Breast epithelium (tissue), 4 donors: ENCODE measurements around the gene LMBR1. TPM values are rescaled to one million over a fixed set of nuclear protein-coding genes. Genes with fewer than 3 reads are reported as not detected.
"Not testable (repeated sequence)": the region's sequence is repeated elsewhere in the genome, so short reads cannot be mapped to it uniquely, and the experiment has no call there.

ENCODE experiments used
- DNase-seq, 2 donors: peaks; one replicate each; pipeline ENCODE4 v3.0.0-alpha.2; 2019; ENCODE audit warnings: low spot score in 2 of 2
- H3K27ac ChIP-seq, 2 donors: fragments of 200-600 bp; sonication (generic) in 1 of 2; one replicate each; pipeline ENCODE4 v1.5.1; 2016 to 2019; ENCODE audit warnings: mild to moderate bottlenecking in 1 of 2
- H3K27me3 ChIP-seq, 2 donors: fragments of 200-600 bp; sonication (generic) in 1 of 2; one replicate each; pipeline versions ENCODE4 v1.5.1 to v1.6.0; 2017 to 2019; ENCODE audit warnings: control low read depth in 1 of 2, mild to moderate bottlenecking in 1 of 2
- H3K36me3 ChIP-seq: fragments of 200-600 bp; one replicate; pipeline ENCODE4 v1.5.1; 2019
- H3K4me1 ChIP-seq, 2 donors: fragments of 200-600 bp; sonication (generic); one replicate each; pipeline ENCODE4 v1.5.1; 2016 to 2019; ENCODE audit warnings: control low read depth in 1 of 2
- H3K4me3 ChIP-seq, 3 donors: fragments of 200-600 bp; sonication (generic); 1 replicate in 2 of 3; 2 replicates in 1 of 3; pipeline ENCODE4 v1.5.1; 2016 to 2019; ENCODE audit warnings: mild to moderate bottlenecking in 3 of 3, moderate library complexity in 2 of 3
- H3K9me3 ChIP-seq, 2 donors: fragments of 200-600 bp; sonication (generic) in 1 of 2; one replicate each; pipeline ENCODE4 v1.5.1; 2016 to 2019; ENCODE audit warnings: control low read depth in 1 of 2
- POLR2A ChIP-seq: fragments of 450-650 bp; IDR thresholded peaks from one replicate; pipeline ENCODE4 v1.6.1; 2016; ENCODE audit warnings: antibody characterized with exemption, mild to moderate bottlenecking, moderate library complexity
- POLR2AphosphoS5 ChIP-seq, 3 donors: sonication (generic); formaldehyde crosslinking; IDR thresholded peaks; one replicate each; pipeline ENCODE4 v1.6.1; 2017; ENCODE audit warnings: antibody characterized with exemption in 3 of 3
- intact Hi-C: fragments of 100-400 bp; cut with DNase I; formaldehyde crosslinking; loops from one replicate; pipeline ENCODE4 v1.15.1; 2023; ENCODE audit warnings: low total_unique reads
- total RNA-seq, 3 donors: library from RNA; depleted of rRNA; stranded (reverse); fragments of >200 nt; gene quantifications; one replicate each; pipeline ENCODE4 v1.1.0, GENCODE V29; 2016
- TF ChIP-seq, protein P1 (sequence below), 3 donors: fragments of 450-650 bp; IDR thresholded peaks; one replicate each; pipeline ENCODE4 v1.5.1; 2016 to 2017; ENCODE audit warnings: antibody characterized with exemption in 3 of 3, mild to moderate bottlenecking in 3 of 3, moderate library complexity in 3 of 3

LMBR1 gene
- total RNA-seq, 3 donors from 2014 or later, result 69.0 to 90.6 (median 88.8) TPM

DNA sequence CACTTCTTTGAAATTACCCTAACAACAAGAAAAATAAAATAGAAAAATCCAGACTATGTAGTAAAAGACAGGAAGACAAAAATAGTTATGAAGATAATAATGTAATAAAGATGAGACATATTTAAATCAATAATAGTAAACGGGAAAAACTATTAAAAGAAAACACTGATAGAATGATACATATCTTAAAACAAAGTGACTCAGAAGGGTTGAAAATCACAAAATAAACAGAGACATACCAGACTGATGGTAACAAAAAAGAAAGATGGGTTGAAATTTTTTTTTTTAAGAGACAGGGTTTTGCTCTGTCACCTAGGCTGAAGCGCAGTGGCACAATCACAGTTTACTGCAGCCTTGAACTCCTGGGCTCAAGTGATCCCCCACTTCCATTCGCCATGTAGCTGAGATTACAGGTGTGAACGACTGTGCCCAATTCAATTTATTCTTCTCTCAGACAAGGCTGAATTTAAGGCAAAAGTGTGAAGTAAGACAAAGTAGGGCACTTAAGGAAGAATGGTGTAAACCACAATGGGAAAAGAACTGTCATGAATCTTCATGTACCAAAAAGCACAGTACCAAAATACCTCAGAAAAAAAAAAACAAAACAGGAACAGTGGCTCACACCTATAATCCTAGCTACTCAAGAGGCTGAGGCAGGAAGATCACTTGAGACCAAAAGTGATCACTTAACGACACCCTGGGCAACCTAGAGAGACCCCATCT is 47.4 kb downstream of the LMBR1 start:
- no peak overlapping the region for H3K27ac ChIP-seq

DNA sequence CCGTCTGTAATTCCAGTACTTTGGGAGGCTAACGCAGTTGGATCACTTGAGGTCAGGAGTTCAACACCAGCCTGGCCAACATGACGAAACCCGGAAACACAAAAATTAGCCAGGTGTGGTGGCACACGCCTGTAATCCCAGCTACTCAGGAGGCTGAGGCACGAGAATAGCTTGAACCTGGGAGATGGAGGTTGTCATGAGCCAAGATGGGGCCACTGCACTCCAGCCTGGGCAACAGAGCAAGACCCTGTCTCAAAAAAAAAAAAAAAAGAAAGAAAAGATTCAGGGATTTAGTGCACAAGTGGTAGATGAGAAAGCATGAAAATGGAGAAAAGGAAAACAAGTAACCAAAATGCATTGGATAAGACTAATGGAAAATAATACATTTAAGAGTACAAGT is 49.4 kb downstream of the LMBR1 start:
- H3K4me3 ChIP-seq, H3K27me3 ChIP-seq, H3K36me3 ChIP-seq, H3K4me1 ChIP-seq, H3K27ac ChIP-seq, intact Hi-C loops, H3K9me3 ChIP-seq, DNase-seq: not testable (repeated sequence)

More for the DNA sequence above, 47.4 kb downstream of the LMBR1 start:
- H3K9me3 ChIP-seq, result peaks cover 0 to 3% of the 10 kb centered on the region in 2 donors
- TF ChIP-seq, protein P1, sequence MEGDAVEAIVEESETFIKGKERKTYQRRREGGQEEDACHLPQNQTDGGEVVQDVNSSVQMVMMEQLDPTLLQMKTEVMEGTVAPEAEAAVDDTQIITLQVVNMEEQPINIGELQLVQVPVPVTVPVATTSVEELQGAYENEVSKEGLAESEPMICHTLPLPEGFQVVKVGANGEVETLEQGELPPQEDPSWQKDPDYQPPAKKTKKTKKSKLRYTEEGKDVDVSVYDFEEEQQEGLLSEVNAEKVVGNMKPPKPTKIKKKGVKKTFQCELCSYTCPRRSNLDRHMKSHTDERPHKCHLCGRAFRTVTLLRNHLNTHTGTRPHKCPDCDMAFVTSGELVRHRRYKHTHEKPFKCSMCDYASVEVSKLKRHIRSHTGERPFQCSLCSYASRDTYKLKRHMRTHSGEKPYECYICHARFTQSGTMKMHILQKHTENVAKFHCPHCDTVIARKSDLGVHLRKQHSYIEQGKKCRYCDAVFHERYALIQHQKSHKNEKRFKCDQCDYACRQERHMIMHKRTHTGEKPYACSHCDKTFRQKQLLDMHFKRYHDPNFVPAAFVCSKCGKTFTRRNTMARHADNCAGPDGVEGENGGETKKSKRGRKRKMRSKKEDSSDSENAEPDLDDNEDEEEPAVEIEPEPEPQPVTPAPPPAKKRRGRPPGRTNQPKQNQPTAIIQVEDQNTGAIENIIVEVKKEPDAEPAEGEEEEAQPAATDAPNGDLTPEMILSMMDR (IDR thresholded peaks at IDR 0.05), result no peak
- TF ChIP-seq POLR2A (no peak), POLR2AphosphoS5 (IDR thresholded peaks at IDR 0.05) (no peak)
- no peak overlapping the region for H3K4me3 ChIP-seq
- intact Hi-C loops, result no loop called here
- no peak for DNase-seq
- no peaks in the 10 kb centered on the region for H3K4me1 ChIP-seq
- H3K36me3 ChIP-seq, result no peaks in the 10 kb centered on the region
- H3K27me3 ChIP-seq, result no peaks in the 10 kb centered on the region

DNA sequence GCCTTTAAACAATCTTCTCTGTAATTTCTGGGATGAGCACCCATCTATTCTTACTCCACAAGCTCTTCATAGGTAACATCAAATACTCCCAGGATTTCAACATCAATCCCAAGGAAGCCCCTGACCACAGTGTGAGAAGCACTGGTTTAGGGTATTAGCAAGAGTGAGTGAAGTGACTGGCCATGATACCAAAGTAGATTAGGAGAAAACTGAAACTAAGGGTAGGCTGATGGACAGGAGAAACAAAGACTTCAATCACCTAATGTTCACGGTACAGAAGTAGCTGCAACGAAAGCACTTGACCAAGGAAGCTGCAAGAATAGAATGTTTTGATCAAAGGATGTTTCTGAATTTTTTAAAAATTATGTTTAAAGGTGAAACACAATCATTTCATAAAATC is 49.8 kb downstream of the LMBR1 start:
- H3K9me3 ChIP-seq, result no peaks in the 10 kb centered on the region
- no peaks in the 10 kb centered on the region for H3K4me1 ChIP-seq
- H3K27ac ChIP-seq, result no peak overlapping the region
- DNase-seq, result no peak
- H3K4me3 ChIP-seq, result no peak overlapping the region
- H3K27me3 ChIP-seq, result no peaks in the 10 kb centered on the region
- intact Hi-C loops, result no loop called here
- TF ChIP-seq, protein P1 (IDR thresholded peaks at IDR 0.05), result no peak
- TF ChIP-seq POLR2AphosphoS5 (IDR thresholded peaks at IDR 0.05) (no peak), POLR2A (no peak)
- H3K36me3 ChIP-seq, result no peaks in the 10 kb centered on the region

DNA sequence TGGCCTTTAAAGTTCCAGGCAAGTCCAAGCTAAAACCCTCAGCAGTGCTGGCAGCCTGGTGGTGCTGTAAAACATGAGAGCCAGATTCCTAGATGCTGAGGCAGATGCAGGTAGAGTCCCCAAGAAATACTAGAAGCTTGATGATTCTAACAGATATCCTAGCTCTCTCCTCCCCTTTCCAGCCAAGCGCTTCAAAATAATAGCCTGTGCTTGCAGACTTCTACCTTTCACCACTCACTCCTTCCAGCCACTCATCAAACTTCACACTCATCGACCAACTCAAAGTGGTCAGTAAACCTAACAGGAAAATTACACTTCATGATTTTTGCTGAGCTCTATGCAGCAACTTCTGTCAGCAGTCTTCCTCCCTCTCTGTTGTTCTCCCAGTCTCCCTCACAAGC is 50.2 kb downstream of the LMBR1 start:
- Histone ChIP-seq H3K9me3 (no peaks in the 10 kb centered on the region), H3K36me3 (no peaks in the 10 kb centered on the region), H3K4me3 (no peak overlapping the region), H3K27ac (no peak overlapping the region), H3K27me3 (no peaks in the 10 kb centered on the region), H3K4me1 (no peaks in the 10 kb centered on the region)
- intact Hi-C loops, result no loop called here
- TF ChIP-seq, protein P1 (IDR thresholded peaks at IDR 0.05), result no peak
- TF ChIP-seq POLR2AphosphoS5 (IDR thresholded peaks at IDR 0.05), result no peak
- TF ChIP-seq POLR2A, result no peak
- DNase-seq, result no peak

DNA sequence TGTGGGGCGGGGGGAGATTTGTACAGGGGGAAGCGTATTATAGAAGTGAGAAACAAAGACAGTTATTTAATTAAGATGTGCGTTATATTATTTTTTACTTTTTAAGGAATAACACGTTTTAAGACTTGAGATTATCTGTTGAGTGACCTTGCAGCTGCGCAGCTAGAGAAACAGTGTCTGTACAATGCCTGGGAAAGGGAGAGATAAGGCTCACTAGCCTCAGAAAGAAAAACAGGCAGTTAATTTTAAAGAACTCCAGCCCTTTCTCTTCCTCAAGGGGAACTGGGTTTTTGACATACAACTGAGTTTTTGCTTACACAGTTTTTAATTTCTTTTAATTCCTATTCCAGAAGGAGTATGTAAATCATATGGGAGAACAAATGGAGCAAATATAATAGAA is 50.7 kb downstream of the LMBR1 start:
- Histone ChIP-seq H3K27me3 (no peaks in the 10 kb centered on the region), H3K4me1 (no peaks in the 10 kb centered on the region), H3K36me3 (no peaks in the 10 kb centered on the region), H3K27ac (no peak overlapping the region), H3K4me3 (no peak overlapping the region), H3K9me3 (no peaks in the 10 kb centered on the region)
- TF ChIP-seq POLR2A (no peak), POLR2AphosphoS5 (IDR thresholded peaks at IDR 0.05) (no peak)
- TF ChIP-seq, protein P1 (IDR thresholded peaks at IDR 0.05), result no peak
- intact Hi-C loops, result no loop called here
- no peak for DNase-seq
